Measurements from ENCODE around the gene RGS17.

RGS17 gene

DNA sequence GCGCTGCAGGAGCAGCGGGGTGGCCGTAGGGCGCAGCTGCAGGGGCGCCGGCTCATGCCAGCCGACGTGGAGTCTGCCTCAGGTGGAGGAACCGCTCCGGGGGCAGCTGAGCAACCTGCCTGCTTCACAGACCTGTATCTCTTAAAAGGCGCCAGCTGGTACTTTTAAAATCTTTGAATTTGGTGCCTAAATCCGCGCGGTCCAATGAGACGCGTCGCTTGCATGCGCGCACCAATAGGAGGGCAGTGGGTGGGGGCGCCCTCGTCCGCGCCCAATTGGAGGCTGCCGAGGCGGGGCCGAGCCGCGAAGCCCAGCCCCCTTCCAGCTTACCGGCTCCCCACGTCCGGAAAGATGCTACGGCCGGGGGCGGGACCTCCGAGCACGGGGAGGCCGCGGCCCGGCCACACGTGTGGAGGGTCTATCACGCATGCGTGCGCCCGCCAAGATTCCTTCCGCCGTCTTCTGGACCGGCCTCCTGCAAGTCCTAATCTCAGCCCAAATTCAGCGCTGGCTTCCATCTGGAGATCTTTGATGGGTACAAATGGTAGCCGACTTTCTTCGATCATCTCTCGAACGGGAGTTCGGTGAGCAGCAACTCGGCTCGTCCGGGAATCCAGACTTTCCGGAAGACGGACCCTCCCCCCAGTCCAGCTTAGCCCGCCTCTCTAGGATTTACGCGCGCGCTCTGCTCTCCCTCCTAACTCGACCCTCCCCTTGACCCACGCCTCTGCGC lies 148.0 kb downstream of the RGS17 start, which contains the start of gene FBXO5:
TSS of gene FBXO5 (minus strand) at position 138 of the 733 bp plus-strand sequence. CDS start at position 56, 82 bp downstream.
- Histone ChIP-seq H3K27ac (ENCODE audit: insufficient read depth, low read length, poor library complexity, severe bottlenecking) (peak within 1 kb of the TSS; percentile 90), H3K36me3 (ENCODE audit: control insufficient read depth, insufficient read depth, low read length) (no peaks in the 10 kb centered on the region)

DNA sequence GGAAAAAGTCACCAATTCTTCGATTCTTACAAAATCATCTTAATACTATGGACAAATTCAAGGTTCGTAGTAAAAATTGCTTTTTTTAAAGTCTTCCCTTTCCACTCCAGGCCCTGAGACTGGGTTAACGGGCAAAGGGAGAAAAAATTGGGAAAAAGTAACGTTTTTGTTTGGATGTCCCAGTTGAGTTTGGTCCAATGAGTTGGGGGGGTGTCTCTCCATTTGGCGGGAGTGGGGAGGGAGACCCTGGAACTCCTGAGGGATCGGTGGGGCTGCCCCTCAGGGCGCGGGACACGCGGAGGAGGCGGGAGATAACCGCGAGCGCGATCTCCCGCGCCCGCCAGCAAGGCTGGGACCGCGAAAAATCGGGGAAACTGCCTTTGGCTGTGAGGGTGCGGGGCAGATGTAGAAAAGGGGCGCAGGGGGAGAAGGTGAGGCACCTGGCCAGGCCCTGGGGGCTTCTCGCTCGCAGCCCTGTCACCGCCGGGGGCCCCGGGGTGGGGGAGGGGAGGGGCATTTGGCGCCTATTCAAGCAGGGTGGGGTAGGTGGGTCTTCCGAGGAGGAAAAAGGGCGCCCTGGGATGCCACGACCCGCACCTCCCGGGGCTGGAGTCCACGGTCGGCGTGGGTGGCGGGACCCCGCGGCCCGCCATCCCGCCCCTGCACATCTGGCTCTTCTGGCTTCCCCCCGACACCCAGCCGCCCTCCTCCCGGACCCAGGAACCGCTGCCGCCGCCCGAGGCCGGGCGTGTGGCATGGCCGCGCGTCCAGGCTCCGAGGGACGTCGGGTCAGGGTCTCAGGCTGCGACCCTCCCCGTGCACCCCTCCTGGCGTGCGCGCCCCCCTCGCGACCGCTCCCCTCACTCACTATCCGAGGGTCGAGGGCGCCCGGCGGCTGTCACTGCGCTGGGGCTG lies 148.8 kb downstream of the RGS17 start:
- Histone ChIP-seq H3K27me3 (replicated peaks; ENCODE audit: control insufficient read depth, insufficient read depth, low read length, poor library complexity, severe bottlenecking) (no peaks in the 10 kb centered on the region), H3K27ac (ENCODE audit: insufficient read depth, low read length, poor library complexity, severe bottlenecking) (no peak overlapping the region), H3K9me3 (ENCODE audit: control insufficient read depth, low read length) (no peaks in the 10 kb centered on the region), H3K4me3 (ENCODE audit: insufficient read depth, low read depth, low read length, poor library complexity, severe bottlenecking) (peak overlapping the region; percentile 92), H3K4me1 (ENCODE audit: control insufficient read depth, insufficient read depth, low read length, poor library complexity, severe bottlenecking) (peaks cover 16% of the 10 kb centered on the region), H3K36me3 (ENCODE audit: control insufficient read depth, insufficient read depth, low read length) (no peaks in the 10 kb centered on the region)
- DNase-seq, result no peak

More for the DNA sequence above, 148.0 kb downstream of the RGS17 start, which contains the start of gene FBXO5:
- Histone ChIP-seq H3K9me3 (ENCODE audit: control insufficient read depth, low read length) (no peaks in the 10 kb centered on the region), H3K27me3 (replicated peaks; ENCODE audit: control insufficient read depth, insufficient read depth, low read length, poor library complexity, severe bottlenecking) (no peaks in the 10 kb centered on the region), H3K4me3 (ENCODE audit: insufficient read depth, low read depth, low read length, poor library complexity, severe bottlenecking) (peak within 1 kb of the TSS; percentile 92), H3K4me1 (ENCODE audit: control insufficient read depth, insufficient read depth, low read length, poor library complexity, severe bottlenecking) (peaks cover 16% of the 10 kb centered on the region)
- peak; percentile 93 to 96 (median 94) for DNase-seq

DNA sequence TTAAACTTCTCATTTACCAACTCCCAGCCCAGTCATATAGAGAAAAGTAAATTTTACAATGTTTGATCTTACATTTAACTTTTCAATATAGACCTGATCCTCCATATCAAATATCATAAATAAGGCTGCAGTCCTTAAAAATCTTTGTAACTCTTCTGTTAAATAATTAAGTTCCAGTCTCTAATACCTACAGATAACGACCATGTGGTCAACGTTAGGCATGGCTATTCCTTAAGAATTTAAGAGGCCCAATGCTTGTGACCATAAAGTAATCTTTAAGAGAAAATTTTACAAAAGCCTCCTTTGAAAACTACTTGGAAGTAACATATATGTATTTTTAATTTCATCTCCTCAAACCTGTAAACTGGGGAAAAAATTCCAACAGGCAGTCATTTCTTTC lies 149.9 kb downstream of the RGS17 start:
- no peak for DNase-seq
- Histone ChIP-seq H3K9me3 (ENCODE audit: control insufficient read depth, low read length) (no peaks in the 10 kb centered on the region), H3K27me3 (replicated peaks; ENCODE audit: control insufficient read depth, insufficient read depth, low read length, poor library complexity, severe bottlenecking) (no peaks in the 10 kb centered on the region), H3K4me1 (ENCODE audit: control insufficient read depth, insufficient read depth, low read length, poor library complexity, severe bottlenecking) (peaks cover 16% of the 10 kb centered on the region), H3K27ac (ENCODE audit: insufficient read depth, low read length, poor library complexity, severe bottlenecking) (no peak overlapping the region), H3K36me3 (ENCODE audit: control insufficient read depth, insufficient read depth, low read length) (no peaks in the 10 kb centered on the region), H3K4me3 (ENCODE audit: insufficient read depth, low read depth, low read length, poor library complexity, severe bottlenecking) (no peak overlapping the region)

DNA sequence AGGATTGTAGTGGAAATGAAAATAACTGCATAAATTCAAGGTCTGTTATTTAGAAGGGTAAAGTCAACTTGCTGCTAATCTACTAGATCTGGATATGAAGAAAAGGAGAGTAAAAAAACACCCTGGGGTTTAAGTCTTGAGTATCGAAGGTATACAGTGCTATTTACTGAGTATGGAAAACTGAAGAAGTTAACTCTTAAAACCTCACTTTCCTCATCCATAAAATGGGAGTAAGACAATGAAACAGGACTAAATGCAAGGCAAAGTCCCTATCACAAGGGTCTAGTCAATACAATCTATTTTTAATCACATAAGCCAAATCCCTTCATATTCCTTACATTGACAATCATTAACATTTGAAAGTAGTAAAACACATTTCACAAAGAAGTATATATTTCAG lies 150.4 kb downstream of the RGS17 start:
- H3K4me3 ChIP-seq (ENCODE audit: insufficient read depth, low read depth, low read length, poor library complexity, severe bottlenecking), result no peak overlapping the region
- no peaks in the 10 kb centered on the region for H3K36me3 ChIP-seq (ENCODE audit: control insufficient read depth, insufficient read depth, low read length)
- DNase-seq, result no peak
- no peaks in the 10 kb centered on the region for H3K27me3 ChIP-seq (replicated peaks; ENCODE audit: control insufficient read depth, insufficient read depth, low read length, poor library complexity, severe bottlenecking)
- no peak overlapping the region for H3K27ac ChIP-seq (ENCODE audit: insufficient read depth, low read length, poor library complexity, severe bottlenecking)
- H3K4me1 ChIP-seq (ENCODE audit: control insufficient read depth, insufficient read depth, low read length, poor library complexity, severe bottlenecking), result peaks cover 16% of the 10 kb centered on the region
- no peaks in the 10 kb centered on the region for H3K9me3 ChIP-seq (ENCODE audit: control insufficient read depth, low read length)

DNA sequence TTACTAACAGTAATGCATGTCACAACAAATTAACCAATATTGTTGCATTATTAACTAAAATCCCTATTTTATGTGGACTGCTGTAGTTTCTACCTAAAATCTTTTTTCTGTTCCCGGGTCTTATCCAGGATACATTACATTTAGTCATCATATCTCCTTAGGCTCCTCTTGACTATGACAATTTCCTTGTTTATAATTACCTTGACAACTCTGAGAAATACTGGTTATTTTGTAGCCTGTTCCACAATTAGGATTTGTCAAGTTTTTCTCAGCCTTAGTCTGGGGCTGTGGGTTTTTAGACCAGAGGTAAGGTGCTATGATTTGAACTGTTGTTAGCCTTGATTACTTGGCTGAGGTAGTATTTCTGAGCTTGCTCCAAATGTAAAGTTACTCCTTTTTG lies 152.0 kb downstream of the RGS17 start:
- no peak for DNase-seq
- Histone ChIP-seq H3K9me3 (ENCODE audit: control insufficient read depth, low read length) (no peaks in the 10 kb centered on the region), H3K27me3 (replicated peaks; ENCODE audit: control insufficient read depth, insufficient read depth, low read length, poor library complexity, severe bottlenecking) (no peaks in the 10 kb centered on the region), H3K27ac (ENCODE audit: insufficient read depth, low read length, poor library complexity, severe bottlenecking) (no peak overlapping the region), H3K36me3 (ENCODE audit: control insufficient read depth, insufficient read depth, low read length) (peaks cover 5% of the 10 kb centered on the region), H3K4me1 (ENCODE audit: control insufficient read depth, insufficient read depth, low read length, poor library complexity, severe bottlenecking) (peaks cover 9% of the 10 kb centered on the region), H3K4me3 (ENCODE audit: insufficient read depth, low read depth, low read length, poor library complexity, severe bottlenecking) (no peak overlapping the region)

DNA sequence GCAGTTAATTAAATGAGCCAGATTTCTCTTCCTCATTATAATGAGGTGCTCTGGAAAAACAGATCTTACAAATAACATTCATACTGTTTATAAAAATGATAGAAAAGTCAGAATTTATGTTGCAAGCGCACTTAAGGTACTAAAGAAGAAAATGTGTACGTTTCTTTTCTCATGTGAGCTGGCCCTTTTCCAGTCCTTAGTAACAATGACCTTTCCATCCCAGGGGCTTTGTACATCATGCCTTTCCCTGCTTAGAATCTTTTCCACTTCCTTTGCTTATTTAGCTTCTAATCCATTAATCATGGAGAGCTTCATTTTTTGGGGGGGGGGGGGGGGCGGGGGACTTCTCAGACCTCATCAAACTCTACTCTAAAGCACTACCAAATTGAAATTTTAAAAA lies 153.0 kb downstream of the RGS17 start:
- H3K27ac ChIP-seq (ENCODE audit: insufficient read depth, low read length, poor library complexity, severe bottlenecking), result no peak overlapping the region
- peaks cover 5% of the 10 kb centered on the region for H3K36me3 ChIP-seq (ENCODE audit: control insufficient read depth, insufficient read depth, low read length)

DNA sequence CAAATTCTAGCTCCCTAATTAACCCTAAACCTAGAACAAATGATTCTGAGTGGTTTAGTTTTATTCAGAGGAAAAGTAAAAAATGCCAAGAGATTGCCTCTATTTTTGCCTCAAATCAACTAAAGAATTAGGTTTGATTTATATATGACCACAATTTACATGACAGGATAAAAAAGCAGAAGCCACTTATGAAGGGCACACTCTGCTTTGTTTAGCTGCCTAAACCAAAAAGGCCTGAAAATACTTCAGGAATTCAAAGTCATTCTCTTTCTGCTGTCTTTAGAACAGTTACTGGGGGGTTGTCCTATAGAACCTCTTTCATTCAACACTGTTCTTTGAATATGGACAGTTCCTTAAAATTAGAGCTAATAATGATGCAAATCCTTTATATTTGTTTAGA lies 153.5 kb downstream of the RGS17 start:
- no peak for DNase-seq
- Histone ChIP-seq H3K4me1 (ENCODE audit: control insufficient read depth, insufficient read depth, low read length, poor library complexity, severe bottlenecking) (peaks cover 9% of the 10 kb centered on the region), H3K27me3 (replicated peaks; ENCODE audit: control insufficient read depth, insufficient read depth, low read length, poor library complexity, severe bottlenecking) (no peaks in the 10 kb centered on the region), H3K36me3 (ENCODE audit: control insufficient read depth, insufficient read depth, low read length) (peaks cover 10% of the 10 kb centered on the region), H3K9me3 (ENCODE audit: control insufficient read depth, low read length) (no peaks in the 10 kb centered on the region), H3K4me3 (ENCODE audit: insufficient read depth, low read depth, low read length, poor library complexity, severe bottlenecking) (no peak overlapping the region), H3K27ac (ENCODE audit: insufficient read depth, low read length, poor library complexity, severe bottlenecking) (no peak overlapping the region)

More for the DNA sequence above, 153.0 kb downstream of the RGS17 start:
- DNase-seq, result no peak
- Histone ChIP-seq H3K27me3 (replicated peaks; ENCODE audit: control insufficient read depth, insufficient read depth, low read length, poor library complexity, severe bottlenecking) (no peaks in the 10 kb centered on the region), H3K4me3 (ENCODE audit: insufficient read depth, low read depth, low read length, poor library complexity, severe bottlenecking) (no peak overlapping the region), H3K4me1 (ENCODE audit: control insufficient read depth, insufficient read depth, low read length, poor library complexity, severe bottlenecking) (peaks cover 9% of the 10 kb centered on the region), H3K9me3 (ENCODE audit: control insufficient read depth, low read length) (no peaks in the 10 kb centered on the region)

DNA sequence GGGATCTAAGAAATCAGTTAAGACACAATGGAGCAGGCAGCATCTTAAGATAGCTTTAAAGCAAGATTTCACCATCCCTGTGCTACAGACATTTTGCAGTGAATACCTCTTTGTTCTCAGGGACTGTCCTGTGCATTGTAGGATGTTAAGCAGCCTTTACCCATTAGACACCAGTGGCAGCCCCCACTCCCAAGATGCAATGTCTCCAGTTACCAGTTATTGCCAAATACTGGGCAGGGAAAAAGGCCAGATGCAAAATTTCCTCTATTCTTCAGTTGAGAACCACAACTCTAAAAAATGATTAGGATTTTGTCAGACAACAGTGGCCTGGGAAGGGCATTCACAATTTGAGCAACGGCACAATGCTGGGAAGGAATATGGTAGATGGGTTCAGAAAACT lies 154.3 kb downstream of the RGS17 start:
- Histone ChIP-seq H3K4me1 (ENCODE audit: control insufficient read depth, insufficient read depth, low read length, poor library complexity, severe bottlenecking) (peaks cover 1% of the 10 kb centered on the region), H3K36me3 (ENCODE audit: control insufficient read depth, insufficient read depth, low read length) (peaks cover 17% of the 10 kb centered on the region), H3K27ac (ENCODE audit: insufficient read depth, low read length, poor library complexity, severe bottlenecking) (no peak overlapping the region), H3K4me3 (ENCODE audit: insufficient read depth, low read depth, low read length, poor library complexity, severe bottlenecking) (no peak overlapping the region), H3K27me3 (replicated peaks; ENCODE audit: control insufficient read depth, insufficient read depth, low read length, poor library complexity, severe bottlenecking) (no peaks in the 10 kb centered on the region), H3K9me3 (ENCODE audit: control insufficient read depth, low read length) (no peaks in the 10 kb centered on the region)
- DNase-seq, result no peak

DNA sequence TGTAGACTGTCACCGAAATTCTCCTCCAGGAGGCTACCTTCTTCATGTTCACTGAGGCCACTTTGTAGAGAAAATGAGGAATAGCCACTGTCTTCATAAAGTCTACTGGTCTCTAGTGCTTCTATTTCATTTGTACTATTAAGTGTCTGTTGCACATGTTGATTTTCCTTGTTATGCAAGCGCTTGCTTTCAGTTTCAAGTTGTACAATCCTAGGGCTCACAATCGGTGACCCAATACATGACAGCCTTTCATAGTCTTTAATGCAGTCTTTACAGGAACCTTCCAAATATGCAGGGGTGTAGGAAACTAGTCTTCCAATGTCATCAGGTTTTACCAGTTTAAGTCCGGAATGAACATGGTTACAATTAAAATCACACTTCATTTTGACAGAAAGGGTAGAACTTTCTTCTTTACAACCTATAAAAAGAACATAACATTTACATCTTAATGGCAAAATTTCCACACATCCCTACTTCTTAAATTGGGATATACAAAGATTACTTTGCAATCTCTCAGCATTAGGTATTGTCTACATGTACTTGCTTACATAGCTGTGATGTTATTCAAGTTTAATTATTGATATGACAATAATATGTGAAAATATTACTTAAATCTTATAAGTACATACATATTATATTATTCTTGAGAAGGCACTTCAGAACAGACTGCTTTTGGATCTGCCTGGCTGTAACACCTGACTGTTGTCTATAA lies 155.7 kb downstream of the RGS17 start:
- H3K27ac ChIP-seq (ENCODE audit: insufficient read depth, low read length, poor library complexity, severe bottlenecking), result no peak overlapping the region
- DNase-seq, result no peak

More for the DNA sequence above, 155.7 kb downstream of the RGS17 start:
- Histone ChIP-seq H3K9me3 (ENCODE audit: control insufficient read depth, low read length) (no peaks in the 10 kb centered on the region), H3K27me3 (replicated peaks; ENCODE audit: control insufficient read depth, insufficient read depth, low read length, poor library complexity, severe bottlenecking) (no peaks in the 10 kb centered on the region), H3K4me1 (ENCODE audit: control insufficient read depth, insufficient read depth, low read length, poor library complexity, severe bottlenecking) (no peaks in the 10 kb centered on the region), H3K36me3 (ENCODE audit: control insufficient read depth, insufficient read depth, low read length) (peaks cover 30% of the 10 kb centered on the region), H3K4me3 (ENCODE audit: insufficient read depth, low read depth, low read length, poor library complexity, severe bottlenecking) (no peak overlapping the region)

Measured in effector memory CD4-positive, alpha-beta T cell (primary cell).